HCT116 (cell line): ENCODE data around the gene BRAP. TPM values are rescaled to one million over a fixed set of nuclear protein-coding genes. Genes with fewer than 3 reads are reported as not detected.

Experiments used
- ATAC-seq: fragments of 200-7000 bp; cut with Tn5 transposase; 2 replicates; pipeline ENCODE4 v1.9.1; 2020; ENCODE audit warnings: mild to moderate bottlenecking, moderate library complexity
- BruUV-seq: library from RNA; stranded (reverse); fragments of 400-500 nt; replicated peaks from 2 replicates; lab custom pipeline; 2021; lab: Mats Ljungman, UMichigan
- CTCF ChIA-PET: fragments of 300-600 bp; sonication (Branson Sonifier 250); formaldehyde crosslinking; loops from one replicate; lab custom pipeline; 2021; ENCODE audit warnings: antibody characterized with exemption; lab: Charles Lee
- POLR2A ChIA-PET: fragments of 300-600, 350-600 bp; sonication (Branson Sonifier 250); formaldehyde crosslinking; loops from one replicate; lab custom pipeline; 2021; ENCODE audit warnings: antibody characterized with exemption; lab: Charles Lee
- RAD21 ChIA-PET, 2 experiments: fragments of 300-600 bp; sonication (Branson Sonifier 250); formaldehyde crosslinking; loops; one replicate each; lab custom pipeline; 2023; ENCODE audit warnings: low total read pairs in 2 of 2; ENCODE audit not compliant: uncharacterized antibody in 2 of 2, unreplicated experiment in 2 of 2, low non-redundant PET in 1 of 2; lab: Charles Lee
- DNase-seq: peaks from one replicate; pipeline ENCODE4 v3.0.0-alpha.2; 2010; ENCODE audit warnings: low read depth, low spot score
- H2AFZ ChIP-seq: fragments of 200-600 bp; shearing (Covaris generic), sonication (generic); 2 replicates; pipeline ENCODE4 v1.6.1; 2017; ENCODE audit warnings: low read depth, mixed run types, mixed read lengths, antibody characterized with exemption, low read length; ENCODE audit not compliant: poor library complexity, severe bottlenecking
- H3K27ac ChIP-seq: 2 replicates; pipeline ENCODE4 v1.5.1; 2012; ENCODE audit warnings: low read depth, low read length
- H3K27me3 ChIP-seq: fragments of 200-600 bp; sonication (generic); 2 replicates; pipeline ENCODE4 v1.6.1; 2016; ENCODE audit warnings: mixed run types, low read length, mixed read lengths; ENCODE audit not compliant: insufficient read depth
- H3K36me3 ChIP-seq, 2 experiments: fragments of 200-500 bp in 1 of 2; fragments of 200-600 bp in 1 of 2; sonication (Bioruptor generic) in 1 of 2; sonication (generic) in 1 of 2; 2 replicates each; pipeline versions ENCODE4 v1.5.1 to v1.6.1; 2014 to 2016; ENCODE audit warnings: low read length in 2 of 2, inconsistent platforms in 1 of 2, mixed read lengths in 1 of 2, mixed run types in 1 of 2; ENCODE audit not compliant: insufficient read depth in 2 of 2, control insufficient read depth in 1 of 2
- H3K4me1 ChIP-seq, 2 experiments: fragments of 200-600 bp in 1 of 2; sonication (generic) in 1 of 2; 2 replicates each; pipeline versions ENCODE4 v1.5.1 to v1.6.1; 2012 to 2017; ENCODE audit warnings: low read length in 2 of 2, inconsistent platforms in 1 of 2, mild to moderate bottlenecking in 1 of 2, mixed read lengths in 1 of 2, mixed run types in 1 of 2, moderate library complexity in 1 of 2; ENCODE audit not compliant: insufficient read depth in 2 of 2, control insufficient read depth in 1 of 2
- H3K4me2 ChIP-seq: fragments of 200-600 bp; sonication (generic); 2 replicates; pipeline ENCODE4 v1.6.1; 2017; ENCODE audit warnings: mixed run types, low read length, mixed read lengths
- H3K4me3 ChIP-seq, 2 experiments: fragments of 200-600 bp in 1 of 2; sonication (generic) in 1 of 2; replicated peaks in 1 of 2; 2 replicates each; pipeline ENCODE4 v1.5.1; 2011 to 2016; ENCODE audit warnings: low read length in 2 of 2, control low read depth in 1 of 2, low read depth in 1 of 2, mild to moderate bottlenecking in 1 of 2, mixed read lengths in 1 of 2, mixed run types in 1 of 2
- H3K79me2 ChIP-seq: fragments of 200-600 bp; sonication (generic); 2 replicates; pipeline ENCODE4 v1.6.1; 2017; ENCODE audit warnings: mild to moderate bottlenecking, mixed run types, low read length, moderate library complexity, mixed read lengths; ENCODE audit not compliant: insufficient read depth
- H3K9ac ChIP-seq: fragments of 200-600 bp; sonication (generic); 2 replicates; pipeline ENCODE4 v1.6.1; 2016; ENCODE audit warnings: low read length, mixed read lengths
- H3K9me2 ChIP-seq: fragments of 200-600 bp; sonication (generic), shearing (Covaris generic); 2 replicates; pipeline ENCODE4 v1.6.1; 2017; ENCODE audit warnings: mixed run types, mild to moderate bottlenecking, moderate library complexity; ENCODE audit not compliant: insufficient read depth
- H3K9me3 ChIP-seq, 2 experiments: fragments of 200-500 bp in 1 of 2; fragments of 200-600 bp in 1 of 2; sonication (Bioruptor generic) in 1 of 2; sonication (generic) in 1 of 2; 2 replicates each; pipeline ENCODE4 v1.6.1; 2014 to 2017; ENCODE audit warnings: low read length in 2 of 2, mixed read lengths in 2 of 2, inconsistent platforms in 1 of 2, low read depth in 1 of 2, mild to moderate bottlenecking in 1 of 2, mixed run types in 1 of 2, moderate library complexity in 1 of 2; ENCODE audit not compliant: control insufficient read depth in 1 of 2, insufficient read depth in 1 of 2
- H4K20me1 ChIP-seq: fragments of 200-600 bp; sonication (generic), shearing (Covaris generic); 2 replicates; pipeline ENCODE4 v1.6.1; 2017; ENCODE audit warnings: mixed run types, mild to moderate bottlenecking, moderate library complexity; ENCODE audit not compliant: insufficient read depth
- ATF3 ChIP-seq: IDR thresholded peaks from 2 replicates; pipeline ENCODE4 v1.6.1; 2012
- CBX3 ChIP-seq: IDR thresholded peaks from 2 replicates; pipeline ENCODE4 v1.6.1; 2012; ENCODE audit warnings: low read depth
- CEBPB ChIP-seq: IDR thresholded peaks from 2 replicates; pipeline ENCODE4 v1.6.1; 2012; ENCODE audit warnings: low read depth
- EGR1 ChIP-seq: IDR thresholded peaks from 2 replicates; pipeline ENCODE4 v1.6.1; 2012; ENCODE audit warnings: low read depth
- ELF1 ChIP-seq: IDR thresholded peaks from 2 replicates; pipeline ENCODE4 v1.6.1; 2012; ENCODE audit warnings: low read depth, borderline replicate concordance
- EZH2 ChIP-seq: fragments of 200-600 bp; sonication (generic); IDR thresholded peaks from 2 replicates; pipeline ENCODE4 v1.6.1; 2017; ENCODE audit warnings: antibody characterized with exemption, mixed run types
- EZH2phosphoT487 ChIP-seq: fragments of 200-600 bp; IDR thresholded peaks from 2 replicates; pipeline ENCODE4 v1.6.1; 2018; ENCODE audit warnings: antibody characterized with exemption, borderline replicate concordance
- MAX ChIP-seq: IDR thresholded peaks from 2 replicates; pipeline ENCODE4 v1.6.1; 2012
- POLR2AphosphoS5 ChIP-seq: IDR thresholded peaks from 2 replicates; pipeline ENCODE4 v1.6.1; 2011; ENCODE audit warnings: mild to moderate bottlenecking, low read depth, low read length, moderate library complexity
- RAD21 ChIP-seq: IDR thresholded peaks from 2 replicates; pipeline ENCODE4 v1.6.1; 2012; ENCODE audit warnings: low read depth, mild to moderate bottlenecking
- SIN3A ChIP-seq: IDR thresholded peaks from 2 replicates; pipeline ENCODE4 v1.6.1; 2012; ENCODE audit warnings: low read depth
- SP1 ChIP-seq: IDR thresholded peaks from 2 replicates; pipeline ENCODE4 v1.6.1; 2012; ENCODE audit warnings: low read depth
- SRF ChIP-seq: IDR thresholded peaks from 2 replicates; pipeline ENCODE4 v1.6.1; 2012; ENCODE audit warnings: low read depth
- YY1 ChIP-seq: IDR thresholded peaks from 2 replicates; pipeline ENCODE4 v1.6.1; 2011; ENCODE audit warnings: low read length, low read depth, moderate library complexity, mild to moderate bottlenecking; ENCODE audit not compliant: insufficient replicate concordance; ENCODE audit errors: extremely low read depth
- ZFX ChIP-seq: fragments of 450-650 bp; IDR thresholded peaks from 2 replicates; pipeline ENCODE4 v1.6.1; 2017
- ZNF274 ChIP-seq: fragments of 200-500 bp; sonication (Bioruptor generic); IDR thresholded peaks from 2 replicates; pipeline ENCODE4 v1.6.1; 2014; ENCODE audit warnings: mild to moderate bottlenecking, low read depth, low read length, inconsistent platforms
- intact Hi-C: fragments of 100-400 bp; cut with micrococcal nuclease; formaldehyde crosslinking; loops from 2 replicates; pipeline ENCODE4 v1.10.0; 2022
- total RNA-seq: library from RNA; stranded (reverse); gene quantifications from one replicate; pipeline ENCODE4 v1.2.1, GENCODE V29; 2021; ENCODE audit not compliant: unreplicated experiment
- TF ChIP-seq, protein P1 (sequence below): IDR thresholded peaks from 2 replicates; pipeline ENCODE4 v1.6.1; 2012; ENCODE audit warnings: low read depth

Gene BRAP
- total RNA-seq, 1 experiment from 2014 or later: 16.7 TPM

DNA sequence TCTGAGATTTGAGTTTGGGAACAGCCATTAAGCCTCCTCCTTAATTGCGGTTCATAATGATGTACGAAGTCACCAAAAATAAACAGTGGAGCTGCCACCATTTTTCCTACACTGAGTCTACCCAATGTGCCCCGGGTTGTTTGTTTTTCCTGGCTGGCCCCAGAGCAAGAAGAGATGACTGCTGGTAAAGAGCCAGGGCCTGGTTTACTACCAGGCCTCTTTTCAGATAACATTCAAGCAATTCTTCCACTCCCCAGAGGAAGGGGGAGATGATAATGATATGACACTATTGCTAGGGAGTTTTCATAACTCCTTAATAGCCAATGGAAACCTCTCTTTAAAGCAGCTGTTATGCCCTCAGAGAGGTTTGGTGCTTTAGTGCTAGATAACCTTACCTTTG, 42.3 kb downstream of the BRAP start:
- H3K36me3 ChIP-seq: peaks cover 5 to 12% of the 10 kb centered on the region in 2 experiments; a peak in 2 of 4 replicates
- H3K4me2 ChIP-seq: no peak overlapping the region
- RAD21 ChIA-PET: no interaction called here
- no peak overlapping the region for H3K9ac ChIP-seq
- DNase-seq (no peak), ATAC-seq (no peak)
- no peaks in the 10 kb centered on the region for H3K9me2 ChIP-seq
- TF ChIP-seq EZH2: no peak
- TF ChIP-seq SIN3A: no peak
- no peak for TF ChIP-seq YY1
- TF ChIP-seq SP1: no peak
- no peak for TF ChIP-seq SRF
- no peak for TF ChIP-seq MAX
- no peak for TF ChIP-seq ATF3
- no peak for TF ChIP-seq CEBPB
- TF ChIP-seq ZNF274: no peak
- no peak for TF ChIP-seq EZH2phosphoT487
- TF ChIP-seq, protein P1, sequence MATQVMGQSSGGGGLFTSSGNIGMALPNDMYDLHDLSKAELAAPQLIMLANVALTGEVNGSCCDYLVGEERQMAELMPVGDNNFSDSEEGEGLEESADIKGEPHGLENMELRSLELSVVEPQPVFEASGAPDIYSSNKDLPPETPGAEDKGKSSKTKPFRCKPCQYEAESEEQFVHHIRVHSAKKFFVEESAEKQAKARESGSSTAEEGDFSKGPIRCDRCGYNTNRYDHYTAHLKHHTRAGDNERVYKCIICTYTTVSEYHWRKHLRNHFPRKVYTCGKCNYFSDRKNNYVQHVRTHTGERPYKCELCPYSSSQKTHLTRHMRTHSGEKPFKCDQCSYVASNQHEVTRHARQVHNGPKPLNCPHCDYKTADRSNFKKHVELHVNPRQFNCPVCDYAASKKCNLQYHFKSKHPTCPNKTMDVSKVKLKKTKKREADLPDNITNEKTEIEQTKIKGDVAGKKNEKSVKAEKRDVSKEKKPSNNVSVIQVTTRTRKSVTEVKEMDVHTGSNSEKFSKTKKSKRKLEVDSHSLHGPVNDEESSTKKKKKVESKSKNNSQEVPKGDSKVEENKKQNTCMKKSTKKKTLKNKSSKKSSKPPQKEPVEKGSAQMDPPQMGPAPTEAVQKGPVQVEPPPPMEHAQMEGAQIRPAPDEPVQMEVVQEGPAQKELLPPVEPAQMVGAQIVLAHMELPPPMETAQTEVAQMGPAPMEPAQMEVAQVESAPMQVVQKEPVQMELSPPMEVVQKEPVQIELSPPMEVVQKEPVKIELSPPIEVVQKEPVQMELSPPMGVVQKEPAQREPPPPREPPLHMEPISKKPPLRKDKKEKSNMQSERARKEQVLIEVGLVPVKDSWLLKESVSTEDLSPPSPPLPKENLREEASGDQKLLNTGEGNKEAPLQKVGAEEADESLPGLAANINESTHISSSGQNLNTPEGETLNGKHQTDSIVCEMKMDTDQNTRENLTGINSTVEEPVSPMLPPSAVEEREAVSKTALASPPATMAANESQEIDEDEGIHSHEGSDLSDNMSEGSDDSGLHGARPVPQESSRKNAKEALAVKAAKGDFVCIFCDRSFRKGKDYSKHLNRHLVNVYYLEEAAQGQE: no peak
- no peak for TF ChIP-seq EGR1
- TF ChIP-seq RAD21: no peak
- no peak for TF ChIP-seq ZFX
- TF ChIP-seq POLR2AphosphoS5: no peak
- TF ChIP-seq ELF1: no peak
- TF ChIP-seq CBX3: no peak
- CTCF ChIA-PET: no interaction called here
- BruUV-seq: no TSS peak
- no peaks in the 10 kb centered on the region for H3K9me3 ChIP-seq
- H3K4me3 ChIP-seq: no peak overlapping the region
- H2AFZ ChIP-seq: no peak overlapping the region
- no peaks in the 10 kb centered on the region for H3K27me3 ChIP-seq
- intact Hi-C loops: no loop called here
- POLR2A ChIA-PET: no interaction called here
- H3K79me2 ChIP-seq: no peaks in the 10 kb centered on the region
- no peaks in the 10 kb centered on the region for H4K20me1 ChIP-seq
- peaks cover 0 to 8% of the 10 kb centered on the region in 2 experiments; a peak in 2 of 4 replicates for H3K4me1 ChIP-seq
- H3K27ac ChIP-seq: no peak overlapping the region
